ELR (cell line): ENCODE measurements around the gene GJD4.
A peak's percentile ranks its signal among the peaks of the same experiment; 100 is the strongest.

Experiments used
- DNase-seq: peaks from one replicate; pipeline ENCODE4 v3.0.0-alpha.2; 2015; ENCODE audit warnings: low read depth

The GJD4 gene

GRCh38 chr10:35626971-35627507 lies 21.9 kb downstream of the GJD4 start:
- peak; percentile 69 for DNase-seq

- no peak for DNase-seq
Observed at GRCh38 chr10:35631404-35631803, 26.3 kb downstream of the GJD4 start.

- DNase-seq = no peak
Observed at GRCh38 chr10:35632027-35632426, 26.9 kb downstream of the GJD4 start.

GRCh38 chr10:35633006-35633980 lies 28.2 kb downstream of the GJD4 start:
- DNase-seq = no peak

GRCh38 chr10:35635576-35635975 lies 30.4 kb downstream of the GJD4 start:
- DNase-seq = peak; percentile 81

- no peak for DNase-seq
Observed at GRCh38 chr10:35636956-35637355, 31.8 kb downstream of the GJD4 start.

- no peak for DNase-seq
Observed at GRCh38 chr10:35637462-35637861, 32.3 kb downstream of the GJD4 start.

GRCh38 chr10:35638101-35638500 lies 33.0 kb downstream of the GJD4 start:
- no peak for DNase-seq

GRCh38 chr10:35639021-35639727 lies 34.0 kb downstream of the GJD4 start:
- no peak for DNase-seq

GRCh38 chr10:35639728-35640401 lies 34.7 kb downstream of the GJD4 start:
- DNase-seq = no peak

- peak; percentile 80 for DNase-seq
Observed at GRCh38 chr10:35640474-35640873, 35.3 kb downstream of the GJD4 start.

GRCh38 chr10:35640951-35641675 lies 36.0 kb downstream of the GJD4 start:
- peak; percentile 87 for DNase-seq

- DNase-seq = peak; percentile 56
Observed at GRCh38 chr10:35641676-35642034, 36.5 kb downstream of the GJD4 start.

- DNase-seq = peak; percentile 93
Observed at GRCh38 chr10:35642035-35642792, 37.1 kb downstream of the GJD4 start, which contains the start of gene FZD8. TSS of gene FZD8 (minus strand) at chr10:35642296. CDS start at chr10:35641429, 867 bp downstream.

- no peak for DNase-seq
Observed at GRCh38 chr10:35642793-35643114, 37.6 kb downstream of the GJD4 start.

GRCh38 chr10:35643151-35644049 lies 38.3 kb downstream of the GJD4 start:
- DNase-seq = peak; percentile 60

GRCh38 chr10:35644050-35644950 lies 39.2 kb downstream of the GJD4 start:
- no peak for DNase-seq

GRCh38 chr10:35650894-35651293 lies 45.8 kb downstream of the GJD4 start:
- no peak for DNase-seq

- no peak for DNase-seq
Observed at GRCh38 chr10:35652824-35653223, 47.7 kb downstream of the GJD4 start.
